Measurements from ENCODE around the gene PIAS1.

- TF ChIP-seq USF2 (CRISPR knock-in tag; IDR thresholded peaks at IDR 0.05) (no peak), CTCF (IDR thresholded peaks at IDR 0.05) (no peak), TCF7 (CRISPR knock-in tag; IDR thresholded peaks at IDR 0.05; ENCODE audit: low read depth) (no peak), E2F4 (CRISPR knock-in tag; IDR thresholded peaks at IDR 0.05; ENCODE audit: borderline replicate concordance, low read depth) (no peak)
Measured at GRCh38 chr15:68082735-68083134, 28.6 kb downstream of the PIAS1 start.

Measured in WTC11 (cell line).